DOHH2 (cell line): ENCODE results near the gene CFAP107.

Experiments
- H3F3A ChIP-seq: fragments of 200-600 bp; sonication (generic), shearing (Covaris generic); 2 replicates; pipeline ENCODE4 v1.6.0; 2016; ENCODE audit warnings: antibody characterized with exemption, mild to moderate bottlenecking; ENCODE audit not compliant: control insufficient read depth, insufficient read depth
- H3K27ac ChIP-seq: fragments of 200-600 bp; sonication (generic); 2 replicates; pipeline ENCODE4 v1.5.1; 2014; ENCODE audit warnings: low read depth, mild to moderate bottlenecking, low read length, moderate library complexity
- H3K27me3 ChIP-seq: fragments of 200-600 bp; sonication (generic); 2 replicates; pipeline ENCODE4 v1.6.1; 2014; ENCODE audit warnings: mild to moderate bottlenecking, low read length, mixed read lengths; ENCODE audit not compliant: control insufficient read depth
- H3K36me3 ChIP-seq: fragments of 200-600 bp; sonication (generic); 2 replicates; pipeline ENCODE4 v1.6.1; 2014; ENCODE audit warnings: mild to moderate bottlenecking, low read length, moderate library complexity, mixed read lengths; ENCODE audit not compliant: control insufficient read depth
- H3K4me1 ChIP-seq: fragments of 200-600 bp; sonication (generic); 2 replicates; pipeline ENCODE4 v1.6.1; 2014; ENCODE audit warnings: mild to moderate bottlenecking, low read length, mixed read lengths; ENCODE audit not compliant: control insufficient read depth
- H3K4me2 ChIP-seq: fragments of 200-600 bp; sonication (generic); 2 replicates; pipeline ENCODE4 v1.6.0; 2014; ENCODE audit warnings: mild to moderate bottlenecking, low read length, moderate library complexity
- H3K4me3 ChIP-seq: fragments of 200-600 bp; sonication (generic); 2 replicates; pipeline ENCODE4 v1.5.1; 2014; ENCODE audit warnings: mild to moderate bottlenecking, low read length, mixed read lengths
- H3K79me2 ChIP-seq: fragments of 200-600 bp; sonication (generic); 2 replicates; pipeline ENCODE4 v1.6.1; 2014; ENCODE audit warnings: mild to moderate bottlenecking, low read length, mixed read lengths; ENCODE audit not compliant: control insufficient read depth
- H3K9me2 ChIP-seq: fragments of 200-600 bp; sonication (generic); replicated peaks from 2 replicates; pipeline ENCODE4 v1.6.1; 2014; ENCODE audit warnings: mild to moderate bottlenecking, low read length, mixed read lengths; ENCODE audit not compliant: control insufficient read depth
- H3K9me3 ChIP-seq: fragments of 200-600 bp; sonication (generic); 2 replicates; pipeline ENCODE4 v1.6.1; 2014; ENCODE audit warnings: antibody characterized with exemption, low read length, mixed read lengths; ENCODE audit not compliant: control insufficient read depth, insufficient read depth
- H4K20me1 ChIP-seq: fragments of 200-600 bp; sonication (generic); 2 replicates; pipeline ENCODE4 v1.6.0; 2014; ENCODE audit warnings: low read depth, mild to moderate bottlenecking, antibody characterized with exemption, low read length, moderate library complexity; ENCODE audit not compliant: control insufficient read depth, insufficient read depth
- EZH2phosphoT487 ChIP-seq: fragments of 200-600 bp; sonication (generic); IDR thresholded peaks from 2 replicates; pipeline ENCODE4 v1.6.1; 2017; ENCODE audit warnings: borderline replicate concordance, mild to moderate bottlenecking, antibody characterized with exemption, low read length, moderate library complexity, mixed read lengths
- TF ChIP-seq, protein P1 (sequence below): fragments of 200-600 bp; sonication (generic); IDR thresholded peaks from one replicate; pipeline ENCODE4 v1.5.1; 2014; ENCODE audit warnings: antibody characterized with exemption, mild to moderate bottlenecking, low read depth, low read length; ENCODE audit not compliant: poor library complexity, severe bottlenecking

The CFAP107 gene

GRCh38 chr1:12709091-12709491 is 36.9 kb upstream of the CFAP107 start:
- H3K36me3 ChIP-seq = no peaks in the 10 kb centered on the region
- H3K27ac ChIP-seq = no peak overlapping the region
- H3K4me2 ChIP-seq = no peak overlapping the region
- H4K20me1 ChIP-seq = no peaks in the 10 kb centered on the region
- no peaks in the 10 kb centered on the region for H3K79me2 ChIP-seq
- H3K9me2 ChIP-seq = no peaks in the 10 kb centered on the region
- H3K4me1 ChIP-seq = no peaks in the 10 kb centered on the region
- no peak overlapping the region for H3K4me3 ChIP-seq
- H3F3A ChIP-seq = no peaks in the 10 kb centered on the region
- no peaks in the 10 kb centered on the region for H3K27me3 ChIP-seq
- H3K9me3 ChIP-seq = no peaks in the 10 kb centered on the region
- no peak for TF ChIP-seq EZH2phosphoT487
- TF ChIP-seq, protein P1, sequence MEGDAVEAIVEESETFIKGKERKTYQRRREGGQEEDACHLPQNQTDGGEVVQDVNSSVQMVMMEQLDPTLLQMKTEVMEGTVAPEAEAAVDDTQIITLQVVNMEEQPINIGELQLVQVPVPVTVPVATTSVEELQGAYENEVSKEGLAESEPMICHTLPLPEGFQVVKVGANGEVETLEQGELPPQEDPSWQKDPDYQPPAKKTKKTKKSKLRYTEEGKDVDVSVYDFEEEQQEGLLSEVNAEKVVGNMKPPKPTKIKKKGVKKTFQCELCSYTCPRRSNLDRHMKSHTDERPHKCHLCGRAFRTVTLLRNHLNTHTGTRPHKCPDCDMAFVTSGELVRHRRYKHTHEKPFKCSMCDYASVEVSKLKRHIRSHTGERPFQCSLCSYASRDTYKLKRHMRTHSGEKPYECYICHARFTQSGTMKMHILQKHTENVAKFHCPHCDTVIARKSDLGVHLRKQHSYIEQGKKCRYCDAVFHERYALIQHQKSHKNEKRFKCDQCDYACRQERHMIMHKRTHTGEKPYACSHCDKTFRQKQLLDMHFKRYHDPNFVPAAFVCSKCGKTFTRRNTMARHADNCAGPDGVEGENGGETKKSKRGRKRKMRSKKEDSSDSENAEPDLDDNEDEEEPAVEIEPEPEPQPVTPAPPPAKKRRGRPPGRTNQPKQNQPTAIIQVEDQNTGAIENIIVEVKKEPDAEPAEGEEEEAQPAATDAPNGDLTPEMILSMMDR = no peak

GRCh38 chr1:12709696-12710095 is 36.3 kb upstream of the CFAP107 start:
- no peaks in the 10 kb centered on the region for H4K20me1 ChIP-seq
- no peaks in the 10 kb centered on the region for H3K79me2 ChIP-seq
- no peak overlapping the region for H3K27ac ChIP-seq
- H3K4me2 ChIP-seq = no peak overlapping the region
- no peaks in the 10 kb centered on the region for H3K36me3 ChIP-seq
- TF ChIP-seq EZH2phosphoT487 = no peak
- no peak overlapping the region for H3K4me3 ChIP-seq
- H3K9me2 ChIP-seq = no peaks in the 10 kb centered on the region
- no peaks in the 10 kb centered on the region for H3F3A ChIP-seq
- no peaks in the 10 kb centered on the region for H3K27me3 ChIP-seq
- no peaks in the 10 kb centered on the region for H3K9me3 ChIP-seq
- H3K4me1 ChIP-seq = no peaks in the 10 kb centered on the region

DNA sequence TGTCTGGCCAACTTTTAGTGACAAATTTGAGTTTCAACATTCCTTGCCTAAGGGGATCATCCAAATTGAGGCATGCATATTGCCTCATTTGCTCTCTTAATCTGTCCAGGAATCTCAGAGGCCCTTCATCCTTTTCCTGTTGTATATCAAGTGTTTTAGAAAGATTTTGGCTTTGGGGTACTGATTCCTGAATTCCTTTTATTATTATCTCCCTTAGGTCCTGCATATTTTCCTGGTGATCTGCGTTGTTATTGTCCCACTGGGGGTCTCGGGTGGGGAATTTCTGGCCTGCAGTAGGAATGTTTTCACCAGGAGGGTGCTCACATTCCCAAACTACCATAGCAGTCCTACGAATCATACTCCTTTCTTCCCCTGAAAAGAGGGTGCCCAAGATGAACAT is 34.5 kb upstream of the CFAP107 start:
- Histone ChIP-seq H3K4me2 (no peak overlapping the region), H3K27me3 (no peaks in the 10 kb centered on the region), H3K27ac (no peak overlapping the region), H3K79me2 (no peaks in the 10 kb centered on the region), H4K20me1 (no peaks in the 10 kb centered on the region), H3F3A (no peaks in the 10 kb centered on the region), H3K36me3 (no peaks in the 10 kb centered on the region), H3K9me3 (no peaks in the 10 kb centered on the region), H3K9me2 (no peaks in the 10 kb centered on the region), H3K4me1 (no peaks in the 10 kb centered on the region), H3K4me3 (no peak overlapping the region)
- no peak for TF ChIP-seq EZH2phosphoT487
- TF ChIP-seq, protein P1 = no peak

- H3K27me3 ChIP-seq = no peaks in the 10 kb centered on the region
- H3K4me2 ChIP-seq = no peak overlapping the region
- H3K4me3 ChIP-seq = no peak overlapping the region
Measured at GRCh38 chr1:12712076-12712475, 33.9 kb upstream of the CFAP107 start.

More at GRCh38 chr1:12712076-12712475, 33.9 kb upstream of the CFAP107 start:
- no peak overlapping the region for H3K27ac ChIP-seq
- no peaks in the 10 kb centered on the region for H3K36me3 ChIP-seq
- no peaks in the 10 kb centered on the region for H3F3A ChIP-seq
- H3K9me3 ChIP-seq = no peaks in the 10 kb centered on the region
- no peaks in the 10 kb centered on the region for H3K79me2 ChIP-seq
- H3K4me1 ChIP-seq = no peaks in the 10 kb centered on the region
- TF ChIP-seq, protein P1 = no peak
- no peak for TF ChIP-seq EZH2phosphoT487
- H4K20me1 ChIP-seq = no peaks in the 10 kb centered on the region
- H3K9me2 ChIP-seq = no peaks in the 10 kb centered on the region
